ENCODE results near the gene SPINK1. TPM values are rescaled to one million over a fixed set of nuclear protein-coding genes. Genes with fewer than 3 reads are reported as not detected.

Gene SPINK1
- total RNA-seq, 3 donors from 2014 or later, result 254 to 1,081 (median 273) TPM

- ATAC-seq (no peak), DNase-seq (no peak)
- intact Hi-C loops (cut with DNase I, micrococcal nuclease), result no loop called here
- TF ChIP-seq CTCF (IDR thresholded peaks at IDR 0.05), result no peak
- Histone ChIP-seq H3K9me3 (no peaks in the 10 kb centered on the region), H3K36me3 (ENCODE audit: low read depth) (no peaks in the 10 kb centered on the region), H3K4me3 (no peak overlapping the region), H3K4me1 (ENCODE audit: low read depth) (no peaks in the 10 kb centered on the region)
Observed at GRCh38 chr5:147800491-147800890, 31.0 kb downstream of the SPINK1 start.

- ATAC-seq, result no peak
- H3K36me3 ChIP-seq (ENCODE audit: low read depth), result no peaks in the 10 kb centered on the region
- H3K4me3 ChIP-seq, result no peak overlapping the region
- no peak for DNase-seq
- intact Hi-C loops (cut with DNase I, micrococcal nuclease), result no loop called here
- H3K4me1 ChIP-seq (ENCODE audit: low read depth), result no peaks in the 10 kb centered on the region
- no peak for TF ChIP-seq CTCF (IDR thresholded peaks at IDR 0.05)
- no peaks in the 10 kb centered on the region for H3K9me3 ChIP-seq
Observed at GRCh38 chr5:147796556-147797308, 34.7 kb downstream of the SPINK1 start.

GRCh38 chr5:147791181-147791580, 40.3 kb downstream of the SPINK1 start:
- Histone ChIP-seq H3K9me3 (no peaks in the 10 kb centered on the region), H3K36me3 (ENCODE audit: low read depth) (no peaks in the 10 kb centered on the region), H3K4me1 (ENCODE audit: low read depth) (no peaks in the 10 kb centered on the region), H3K4me3 (no peak overlapping the region)
- intact Hi-C loops (cut with DNase I, micrococcal nuclease), result no loop called here
- ATAC-seq (no peak), DNase-seq (no peak)
- TF ChIP-seq CTCF (IDR thresholded peaks at IDR 0.05), result no peak

- no peaks in the 10 kb centered on the region for H3K4me1 ChIP-seq (ENCODE audit: low read depth)
- no peak for TF ChIP-seq CTCF (IDR thresholded peaks at IDR 0.05)
- no peak for DNase-seq
- no peaks in the 10 kb centered on the region for H3K9me3 ChIP-seq
- H3K36me3 ChIP-seq (ENCODE audit: low read depth), result no peaks in the 10 kb centered on the region
- intact Hi-C loops (cut with DNase I, micrococcal nuclease), result no loop called here
- H3K4me3 ChIP-seq, result no peak overlapping the region
- ATAC-seq, result no peak
Observed at GRCh38 chr5:147789820-147790219, 41.7 kb downstream of the SPINK1 start.

GRCh38 chr5:147788023-147788422, 43.4 kb downstream of the SPINK1 start:
- no peaks in the 10 kb centered on the region for H3K36me3 ChIP-seq (ENCODE audit: low read depth)
- no peaks in the 10 kb centered on the region for H3K4me1 ChIP-seq (ENCODE audit: low read depth)
- intact Hi-C loops (cut with DNase I, micrococcal nuclease), result no loop called here
- H3K9me3 ChIP-seq, result no peaks in the 10 kb centered on the region
- DNase-seq (no peak), ATAC-seq (no peak)
- TF ChIP-seq CTCF (IDR thresholded peaks at IDR 0.05), result no peak
- no peak overlapping the region for H3K4me3 ChIP-seq
